GM19099 (cell line): ENCODE results near the gene GID8.

ENCODE experiments used
- POLR2A ChIP-seq: IDR thresholded peaks from 3 replicates; pipeline ENCODE4 v1.6.1; 2011; ENCODE audit warnings: low read depth; ENCODE audit not compliant: insufficient read length; ENCODE audit errors: extremely low read depth

The GID8 gene

GRCh38 chr20:62971950-62972844, 34.2 kb downstream of the GID8 start:
- TF ChIP-seq POLR2A: no peak

- no peak for TF ChIP-seq POLR2A
Observed at GRCh38 chr20:62972845-62973745, 35.1 kb downstream of the GID8 start.

- TF ChIP-seq POLR2A: no peak
Observed at GRCh38 chr20:62975251-62975760, 37.4 kb downstream of the GID8 start.

- TF ChIP-seq POLR2A: no peak
Observed at GRCh38 chr20:62975812-62976508, 38.0 kb downstream of the GID8 start.

GRCh38 chr20:62976886-62977285, 38.9 kb downstream of the GID8 start:
- TF ChIP-seq POLR2A: no peak

- peak; percentile 42 for TF ChIP-seq POLR2A
Observed at GRCh38 chr20:62977613-62978560, 39.9 kb downstream of the GID8 start.

GRCh38 chr20:62978561-62978943, 40.6 kb downstream of the GID8 start:
- TF ChIP-seq POLR2A: no peak

- TF ChIP-seq POLR2A: no peak
Observed at GRCh38 chr20:62979310-62979709, 41.4 kb downstream of the GID8 start.

- no peak for TF ChIP-seq POLR2A
Observed at GRCh38 chr20:62979876-62980373, 42.0 kb downstream of the GID8 start.

GRCh38 chr20:62980380-62980960, 42.5 kb downstream of the GID8 start:
- TF ChIP-seq POLR2A: no peak

GRCh38 chr20:62980970-62981369, 43.0 kb downstream of the GID8 start:
- TF ChIP-seq POLR2A: no peak

- TF ChIP-seq POLR2A: no peak
Observed at GRCh38 chr20:62982124-62983075, 44.5 kb downstream of the GID8 start.
